Kidney tubule cell (primary cell): ENCODE measurements around the gene RXFP3.
"Not testable (repeated sequence)": the region's sequence is repeated elsewhere in the genome, so short reads cannot be mapped to it uniquely, and the experiment has no call there.

Source experiments
- DNase-seq: peaks from one replicate; pipeline ENCODE4 v3.0.0-alpha.2; 2018; ENCODE audit warnings: low spot score

The RXFP3 gene

GRCh38 chr5:33936381-33937016, at the start of gene RXFP3:
Gene RXFP3, plus strand, starts transcription at chr5:33936386. Its CDS starts 355 bp downstream, at chr5:33936741.
- peak; percentile 23 for DNase-seq

DNA sequence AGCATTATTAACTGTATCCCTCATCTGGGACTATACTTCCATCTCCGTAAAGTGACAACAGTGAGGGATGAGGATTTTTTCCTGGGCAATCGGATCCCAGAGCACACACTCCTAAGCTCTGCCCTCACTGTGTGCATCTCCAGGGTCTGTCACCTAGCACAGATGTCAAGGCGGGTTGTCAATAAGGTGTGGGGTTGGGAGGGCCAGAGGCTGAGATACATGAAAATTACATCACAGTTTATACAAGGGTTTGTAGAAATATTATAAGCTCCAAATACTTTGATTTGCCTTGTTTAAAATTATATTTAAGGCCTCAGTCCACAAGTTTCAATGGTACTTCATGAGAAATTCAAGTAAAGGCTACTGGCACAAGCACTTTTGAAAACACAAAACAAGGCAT, 48.9 kb upstream of the RXFP3 start:
- no peak for DNase-seq

GRCh38 chr5:33888587-33888986, 47.6 kb upstream of the RXFP3 start:
- no peak for DNase-seq

DNA sequence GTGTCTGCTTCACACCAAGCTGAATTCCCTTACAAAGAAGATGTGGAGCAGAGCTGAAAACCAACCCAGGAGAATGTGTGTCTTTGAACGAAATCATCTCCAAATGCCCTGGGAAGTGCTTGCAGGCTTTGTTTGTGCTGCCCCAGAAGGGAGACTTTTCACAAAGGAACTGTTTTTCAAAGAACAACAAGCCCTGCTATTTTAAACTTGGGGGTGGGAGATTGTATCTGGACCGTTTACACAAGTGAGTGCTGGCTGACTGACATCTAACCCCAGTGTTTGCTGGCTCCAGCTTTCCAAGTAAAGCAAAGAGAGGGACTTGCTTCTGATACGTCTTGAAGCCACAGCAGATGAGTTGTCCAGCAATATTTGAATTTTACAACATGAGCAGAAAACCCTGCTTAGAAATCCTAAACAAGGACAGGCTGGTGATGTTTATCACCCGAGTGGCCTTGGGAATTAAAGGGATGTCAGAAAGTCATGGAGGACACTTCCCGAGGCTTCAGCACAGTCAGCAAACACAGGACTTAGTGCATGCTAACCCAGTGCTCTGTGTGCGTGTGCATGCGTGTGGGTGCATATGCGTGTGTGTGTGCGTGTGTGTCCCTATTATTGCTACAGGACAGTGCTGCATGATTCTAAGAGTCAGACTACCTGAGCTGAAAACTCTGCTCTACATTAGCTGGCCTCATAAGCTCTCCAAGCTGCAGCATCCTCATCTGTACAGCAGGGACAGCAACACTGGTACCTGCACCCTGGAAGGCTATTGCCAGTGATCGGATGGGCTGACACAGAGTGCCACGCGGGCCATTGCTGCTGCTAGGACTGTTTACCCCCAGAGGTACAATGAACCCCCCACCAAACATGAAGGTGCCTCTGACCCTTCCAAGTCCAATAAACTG, 45.8 kb upstream of the RXFP3 start:
- peak; percentile 11 for DNase-seq

GRCh38 chr5:33891446-33891787, 44.8 kb upstream of the RXFP3 start:
- DNase-seq, result no peak

- DNase-seq, result peak; percentile 26
These were observed 44.2 kb upstream of the RXFP3 start, which contains the start of gene ADAMTS12 for GRCh38 chr5:33891788-33892619. Gene ADAMTS12, minus strand, starts transcription at chr5:33891990. Its CDS starts 134 bp downstream, at chr5:33891856.

DNA sequence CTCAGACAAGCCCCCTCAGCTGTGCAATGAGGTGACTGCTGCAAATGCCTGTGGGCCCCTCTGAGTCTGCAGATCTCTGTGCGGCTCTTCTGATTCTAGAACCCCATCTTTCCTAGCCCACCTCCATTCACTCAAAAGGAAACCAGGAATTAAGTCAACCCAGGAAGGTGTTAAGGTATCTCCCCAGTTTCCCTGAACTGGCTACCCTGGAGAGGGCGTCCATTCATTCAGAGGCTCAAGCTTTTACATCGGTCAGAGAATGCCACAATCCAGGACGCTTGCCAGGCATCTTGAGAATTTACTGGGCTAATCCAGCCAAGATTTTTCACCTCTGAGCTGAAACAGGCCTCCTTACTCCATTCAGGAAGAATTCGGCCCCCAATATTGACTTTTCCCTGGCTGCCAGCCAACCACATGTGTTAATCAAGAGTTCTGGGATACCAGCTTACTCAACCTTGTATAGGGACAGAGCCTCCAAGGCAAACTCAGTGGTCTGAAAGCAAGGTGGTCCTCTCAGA, 43.5 kb upstream of the RXFP3 start:
- peak; percentile 88 for DNase-seq

DNA sequence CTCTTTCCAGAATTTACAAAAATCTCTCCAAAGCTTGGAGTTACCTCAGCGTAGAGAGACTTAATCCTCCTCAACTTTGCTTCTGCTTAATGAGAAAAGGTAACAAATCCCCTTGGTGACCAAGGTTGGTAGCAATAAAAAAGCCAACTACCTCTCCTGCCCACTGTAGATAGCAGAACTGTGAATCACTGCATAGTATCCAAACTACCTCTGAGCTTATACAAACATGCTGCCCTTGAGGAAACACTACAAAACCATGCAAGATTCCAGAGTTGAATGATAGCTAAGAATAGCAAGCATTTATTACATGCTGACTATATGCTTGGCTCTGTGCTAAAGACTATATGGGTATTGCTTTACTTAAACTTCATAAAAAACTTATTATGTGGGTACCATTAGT, 41.6 kb upstream of the RXFP3 start:
- DNase-seq, result peak; percentile 81

DNA sequence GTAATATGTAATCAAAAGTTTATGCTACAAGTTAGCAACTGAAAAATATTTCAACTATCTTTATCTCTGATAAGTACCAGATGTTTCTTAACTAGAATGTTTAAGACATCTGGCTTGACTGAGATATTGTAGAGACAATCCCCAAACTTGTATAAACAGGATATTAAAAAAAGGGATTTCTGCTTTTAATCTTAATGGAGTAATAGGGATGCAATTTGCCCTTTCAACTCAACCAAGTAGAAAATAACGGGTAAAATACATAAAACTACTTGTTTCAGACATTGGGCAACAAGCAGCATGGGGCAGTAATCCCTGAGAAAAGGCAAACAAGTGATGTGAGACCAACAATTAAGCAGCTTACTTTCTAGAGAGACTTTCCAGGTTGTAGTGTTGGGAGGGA, 35.0 kb upstream of the RXFP3 start:
- DNase-seq, result no peak

DNA sequence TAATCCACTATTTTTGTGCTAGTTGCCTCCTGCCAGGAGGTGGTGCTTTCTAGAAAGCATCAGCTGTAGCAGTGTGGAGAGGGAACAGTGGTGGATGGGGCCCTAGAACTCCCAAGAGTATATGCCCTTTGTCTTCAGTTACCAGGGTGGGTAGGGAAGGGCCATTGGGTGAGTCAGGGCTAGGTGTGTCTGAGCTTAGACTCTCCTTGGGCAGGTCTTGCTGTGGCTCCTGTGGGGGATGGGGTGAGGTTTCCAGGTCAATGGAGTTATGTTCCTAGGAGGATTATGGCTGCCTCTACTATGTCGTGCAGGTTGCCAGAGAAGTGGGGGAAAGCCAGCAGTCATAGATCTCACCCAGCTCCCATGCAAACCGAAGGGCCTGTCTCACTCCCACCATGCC, 33.1 kb upstream of the RXFP3 start:
- DNase-seq, result peak; percentile 13

GRCh38 chr5:33905381-33905780, 30.8 kb upstream of the RXFP3 start:
- no peak for DNase-seq

- DNase-seq, result not testable (repeated sequence)
These were observed 29.9 kb upstream of the RXFP3 start for GRCh38 chr5:33906248-33906647.

- not testable (repeated sequence) for DNase-seq
These were observed 21.3 kb upstream of the RXFP3 start for GRCh38 chr5:33914844-33915243.

DNA sequence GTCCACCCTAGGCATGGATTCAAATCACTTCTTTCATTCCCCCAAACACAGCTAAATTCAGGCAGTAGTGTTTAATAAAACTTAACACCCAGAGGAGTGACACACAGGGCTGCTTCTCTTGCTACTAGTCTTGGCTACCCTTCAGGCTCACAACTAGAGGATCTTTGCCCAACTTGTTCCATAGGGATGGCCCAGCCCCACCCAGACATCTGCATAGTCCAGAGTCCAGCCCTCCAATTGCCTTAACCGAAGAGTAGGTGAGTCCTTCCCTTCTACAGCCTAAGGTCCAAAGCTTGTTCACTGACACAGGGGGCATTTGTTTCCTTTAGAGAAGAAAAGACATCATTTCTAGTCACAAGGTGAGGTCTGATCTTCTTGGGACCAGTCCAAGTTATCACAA, 15.2 kb upstream of the RXFP3 start:
- DNase-seq, result no peak

GRCh38 chr5:33925278-33925677, 10.9 kb upstream of the RXFP3 start:
- DNase-seq, result no peak

- no peak for DNase-seq
These were observed 8.5 kb upstream of the RXFP3 start for GRCh38 chr5:33927685-33928084.

DNA sequence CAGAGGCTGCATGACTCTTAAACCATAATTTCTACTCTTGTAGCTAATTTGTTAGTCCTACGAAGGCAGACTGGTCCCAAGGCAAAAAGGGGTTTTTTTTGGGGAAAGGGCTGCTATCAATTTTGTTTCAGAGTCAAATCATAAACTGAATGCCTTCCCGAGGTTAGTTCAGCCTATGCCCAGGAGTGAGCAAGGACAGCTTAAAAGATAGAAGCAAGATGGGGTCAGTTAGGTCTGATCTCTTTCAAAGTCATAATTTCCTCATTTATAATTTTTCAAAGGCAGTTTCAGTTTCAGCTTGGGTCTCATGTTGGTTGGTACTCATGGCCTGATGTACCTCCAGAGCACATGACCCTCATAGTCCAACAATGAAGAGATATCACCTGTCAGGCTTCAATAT, 7.9 kb upstream of the RXFP3 start:
- no peak for DNase-seq

DNA sequence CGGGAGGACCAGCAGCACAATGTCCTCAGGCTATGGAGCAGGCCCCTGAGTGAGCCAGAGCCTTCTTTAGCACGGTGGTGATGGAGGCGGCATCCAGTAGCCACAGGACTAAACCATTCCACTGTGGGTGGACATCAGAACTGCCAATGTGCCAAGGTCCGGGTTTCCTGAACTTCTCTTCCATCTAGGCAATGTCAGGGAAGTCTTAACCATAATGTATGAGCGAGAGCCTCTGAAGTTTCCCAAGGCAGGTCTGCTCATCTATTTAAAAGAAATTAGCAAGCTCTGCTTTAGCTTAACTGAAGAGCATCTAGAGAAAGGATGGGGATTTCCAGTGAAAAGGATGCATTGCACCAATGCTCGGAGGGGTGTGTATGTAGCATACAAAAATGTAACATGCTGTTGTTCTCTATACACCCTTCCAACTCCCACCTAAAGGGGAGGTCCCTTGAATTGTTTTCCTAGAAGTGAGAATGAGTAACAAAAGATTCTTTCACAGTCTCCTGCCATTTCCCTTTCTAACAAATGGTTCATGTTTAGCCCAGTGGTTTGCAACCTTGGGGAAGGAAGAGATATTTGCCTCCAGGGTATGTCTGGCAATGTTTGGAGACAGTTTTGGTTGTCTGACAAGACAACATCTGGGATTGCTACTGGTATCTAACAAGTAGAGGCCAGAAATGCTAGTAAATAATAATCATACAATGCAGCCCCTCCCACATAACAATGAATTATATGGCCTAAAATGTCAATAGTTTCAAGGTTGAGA, 6.1 kb upstream of the RXFP3 start:
- no peak for DNase-seq

DNA sequence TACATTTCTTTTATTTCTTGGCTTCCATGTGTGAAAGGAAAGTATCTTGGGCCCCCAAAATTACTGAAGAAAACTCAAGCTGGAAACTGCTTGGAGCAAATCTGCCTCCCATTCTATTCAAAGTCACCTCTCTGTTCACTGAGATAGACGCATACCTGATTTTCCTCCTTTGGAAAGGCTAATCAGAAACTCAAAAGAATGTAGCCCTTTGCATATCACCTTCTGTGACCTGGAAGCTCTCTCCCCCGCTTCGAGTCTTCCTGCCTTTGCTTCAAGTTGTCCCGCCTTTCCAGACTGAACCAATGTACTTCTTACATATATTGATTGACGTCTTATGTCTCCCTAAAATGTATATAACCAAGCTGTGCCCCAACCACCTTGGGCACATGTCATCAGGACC, 5.0 kb upstream of the RXFP3 start:
- DNase-seq, result no peak

DNA sequence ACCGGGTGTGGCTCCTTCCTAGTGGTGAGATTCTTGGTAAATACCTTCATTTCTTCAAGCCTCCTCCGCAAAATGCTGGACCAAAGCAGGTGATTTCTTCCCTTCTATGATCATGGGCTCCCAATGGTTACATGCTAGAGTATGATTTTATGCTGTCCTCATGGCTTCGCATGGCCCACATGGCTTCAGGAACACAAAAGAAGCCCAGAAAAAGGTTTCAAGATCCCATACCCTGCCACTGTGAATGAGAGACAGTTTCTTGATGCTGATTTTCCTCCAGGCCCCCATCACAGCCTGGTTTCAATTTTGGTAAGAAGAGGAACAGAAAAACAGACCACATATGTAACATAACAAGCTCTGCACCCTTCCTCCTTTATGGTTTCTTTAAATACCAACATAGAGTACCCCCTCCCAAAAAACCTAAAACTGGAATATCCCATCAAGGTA, 2.4 kb upstream of the RXFP3 start:
- no peak for DNase-seq

- peak; percentile 29 for DNase-seq
These were observed 2.0 kb upstream of the RXFP3 start for GRCh38 chr5:33934176-33934575.

DNA sequence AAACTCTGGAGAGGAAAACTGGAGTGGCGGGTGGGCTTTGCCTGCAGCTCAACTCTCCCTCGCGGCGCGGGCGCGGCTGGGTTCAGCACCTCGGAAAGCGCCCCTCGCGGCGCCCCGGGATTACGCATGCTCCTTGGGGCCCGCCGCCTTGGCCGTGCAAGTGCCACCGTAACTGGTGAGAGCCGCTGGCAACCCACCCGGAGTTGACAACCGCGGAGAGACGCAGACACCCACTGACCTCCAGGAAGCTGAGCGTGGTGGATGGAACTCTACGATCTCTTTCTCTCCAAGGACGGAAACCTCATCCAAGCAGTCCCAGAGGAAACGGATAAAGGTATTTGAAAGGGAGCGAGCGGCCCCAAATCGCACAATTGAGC, 194 bp upstream of the RXFP3 start:
- DNase-seq, result peak; percentile 52
